Effector memory CD8-positive, alpha-beta T cell (primary cell): Measurements from ENCODE around the gene PSEN1.

Source experiments
- ATAC-seq: fragments of 150-1000 bp; cut with Tn5 transposase; replicated peaks from 2 replicates; pipeline ENCODE4 v1.10.0; 2021; ENCODE audit warnings: mild to moderate bottlenecking, moderate library complexity
- DNase-seq, 3 experiments: peaks; one replicate each; pipeline ENCODE4 v3.0.0; 2021
- H3K27ac Mint-ChIP-seq, 2 donors: one replicate each; pipeline ENCODE4 v1.8.0; 2022; ENCODE audit warnings: mild to moderate bottlenecking in 2 of 2, mixed read lengths in 2 of 2, moderate library complexity in 2 of 2
- H3K27me3 Mint-ChIP-seq, 2 donors: one replicate each; pipeline ENCODE4 v1.8.0; 2022; ENCODE audit warnings: mixed read lengths in 2 of 2
- H3K36me3 Mint-ChIP-seq: one replicate; pipeline ENCODE4 v1.8.0; 2022; ENCODE audit warnings: mild to moderate bottlenecking, moderate library complexity, mixed read lengths; ENCODE audit not compliant: insufficient read depth
- H3K4me1 Mint-ChIP-seq, 2 donors: one replicate each; pipeline ENCODE4 v1.8.0; 2022; ENCODE audit warnings: low read depth in 2 of 2, mixed read lengths in 2 of 2
- H3K4me3 Mint-ChIP-seq, 2 donors: one replicate each; pipeline ENCODE4 v1.8.0; 2022; ENCODE audit warnings: mild to moderate bottlenecking in 2 of 2, mixed read lengths in 2 of 2, moderate library complexity in 2 of 2
- H3K9me3 Mint-ChIP-seq, 2 donors: one replicate each; pipeline ENCODE4 v1.8.0; 2022; ENCODE audit warnings: mixed read lengths in 2 of 2

The PSEN1 gene

DNA sequence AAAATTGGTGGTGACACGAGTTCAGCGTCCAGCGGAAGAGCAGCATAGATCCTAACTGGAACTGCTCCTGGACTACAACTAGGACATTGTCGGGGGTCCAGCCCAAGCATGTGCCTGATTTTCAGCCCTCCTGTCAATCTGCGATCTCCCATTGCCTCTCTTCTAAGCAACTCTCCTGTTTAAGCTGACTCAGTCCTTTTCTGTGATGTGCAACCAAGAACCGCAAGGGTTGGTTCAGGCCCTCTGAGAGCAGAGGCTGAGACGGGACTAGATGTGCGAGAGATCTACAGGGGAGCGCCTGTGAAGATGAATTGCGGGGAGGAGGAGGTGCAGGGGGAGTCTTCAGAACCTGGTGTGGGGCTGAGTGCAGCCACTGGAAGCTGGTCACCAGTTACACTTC lies 97.3 kb downstream of the PSEN1 start:
- Mint-ChIP-seq H3K27ac (no peak overlapping the region), H3K4me1 (peaks cover 7 to 8% of the 10 kb centered on the region in 2 donors), H3K9me3 (no peaks in the 10 kb centered on the region), H3K36me3 (no peaks in the 10 kb centered on the region), H3K27me3 (peaks cover 45 to 60% of the 10 kb centered on the region in 2 donors), H3K4me3 (no peak overlapping the region)
- no peak for DNase-seq
- no peak for ATAC-seq

DNA sequence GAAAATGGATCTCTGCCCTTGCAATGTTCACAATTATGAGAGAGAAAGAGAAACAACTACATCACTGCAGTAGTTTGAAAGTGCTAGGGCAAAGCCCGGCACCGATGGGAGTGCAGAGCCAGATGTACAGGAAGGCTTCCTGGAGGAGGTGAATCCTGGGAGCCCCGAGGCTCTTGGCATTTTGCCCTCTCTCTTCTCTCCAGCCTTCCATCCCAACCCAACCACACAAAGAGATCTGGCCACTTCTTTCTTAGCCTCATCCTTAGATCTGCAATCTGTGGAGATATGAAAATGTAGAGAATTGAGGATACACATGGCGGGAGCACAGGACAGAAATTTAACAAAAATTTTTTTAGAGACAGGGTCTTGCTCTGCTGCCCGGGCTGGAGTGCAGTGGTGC lies 97.7 kb downstream of the PSEN1 start:
- Mint-ChIP-seq H3K9me3 (no peaks in the 10 kb centered on the region), H3K27me3 (peaks cover 49 to 65% of the 10 kb centered on the region in 2 donors), H3K36me3 (no peaks in the 10 kb centered on the region), H3K4me3 (no peak overlapping the region), H3K27ac (no peak overlapping the region), H3K4me1 (peaks cover 7 to 8% of the 10 kb centered on the region in 2 donors)
- no peak for ATAC-seq
- no peak for DNase-seq

DNA sequence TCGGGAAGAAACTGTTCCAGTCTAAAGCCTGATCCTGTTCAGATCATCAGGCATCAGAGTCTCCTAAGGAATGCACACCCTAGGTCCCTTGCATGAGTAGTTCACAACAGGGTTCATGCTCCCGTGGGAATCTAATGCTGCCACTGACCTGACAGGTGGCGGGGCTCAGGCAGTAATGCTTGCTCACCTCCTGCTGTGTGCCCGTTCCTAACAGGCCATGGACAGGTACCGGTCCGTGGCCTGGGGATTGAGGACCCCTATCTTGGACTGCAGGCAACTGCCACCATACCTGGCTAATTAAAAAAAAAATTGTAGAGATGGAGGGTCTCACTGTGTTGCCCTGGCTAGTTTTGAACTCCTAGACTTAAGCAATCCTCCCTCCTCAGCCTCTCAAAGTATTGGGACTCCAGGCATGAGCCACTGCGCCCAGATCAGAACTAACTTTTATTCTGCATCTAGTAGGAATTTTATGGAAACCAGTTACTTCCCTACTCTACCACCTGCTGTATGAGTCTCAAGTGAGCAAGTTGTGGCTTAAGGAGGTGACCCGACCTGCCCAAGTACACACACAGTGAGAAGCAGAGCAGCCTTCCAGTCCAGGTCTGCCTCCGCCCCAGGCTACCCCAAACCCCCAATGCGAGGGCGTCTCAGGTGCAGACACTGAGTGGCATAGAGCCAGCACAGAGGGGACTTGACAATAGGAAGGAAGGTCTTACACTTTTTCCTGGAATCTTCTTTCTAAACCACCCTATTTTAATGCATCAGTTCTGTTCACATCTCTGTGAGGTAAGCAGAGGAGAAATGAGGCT lies 98.5 kb downstream of the PSEN1 start:
- Mint-ChIP-seq H3K4me1 (peaks cover 7 to 8% of the 10 kb centered on the region in 2 donors), H3K9me3 (no peaks in the 10 kb centered on the region), H3K36me3 (no peaks in the 10 kb centered on the region), H3K27ac (no peak overlapping the region), H3K27me3 (peaks cover 56 to 72% of the 10 kb centered on the region in 2 donors), H3K4me3 (peak overlapping the region in 1 of 2 donors; percentile 33)
- DNase-seq, result no peak
- no peak for ATAC-seq

GRCh38 chr14:73235531-73236155 lies 99.3 kb downstream of the PSEN1 start:
- peaks cover 64 to 81% of the 10 kb centered on the region in 2 donors for H3K27me3 Mint-ChIP-seq
- peaks cover 7 to 8% of the 10 kb centered on the region in 2 donors for H3K4me1 Mint-ChIP-seq
- ATAC-seq, result no peak
- H3K4me3 Mint-ChIP-seq, result peak overlapping the region in 1 of 2 donors; percentile 53
- no peaks in the 10 kb centered on the region for H3K9me3 Mint-ChIP-seq
- DNase-seq, result no peak
- no peak overlapping the region for H3K27ac Mint-ChIP-seq
- no peaks in the 10 kb centered on the region for H3K36me3 Mint-ChIP-seq

DNA sequence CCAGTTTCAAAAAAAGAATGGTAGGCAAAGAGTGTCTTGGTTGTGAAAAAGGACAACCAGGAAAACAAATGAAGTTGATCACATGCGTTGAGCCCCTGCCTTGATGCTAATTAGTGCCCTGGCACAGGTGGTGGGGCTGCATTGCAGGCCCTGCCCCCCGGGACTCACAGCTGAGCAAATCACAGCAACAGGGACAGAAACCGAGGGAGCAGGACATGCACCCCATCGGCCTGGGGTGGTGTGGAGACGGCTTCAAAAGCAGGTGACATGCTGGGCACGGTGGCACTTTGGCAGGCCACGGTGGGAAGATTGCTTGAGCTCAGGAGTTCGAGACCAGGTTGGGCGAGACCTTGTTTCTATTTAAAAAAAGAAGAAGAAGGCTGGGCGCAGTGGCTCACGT lies 99.8 kb downstream of the PSEN1 start:
- Mint-ChIP-seq H3K27ac (no peak overlapping the region), H3K36me3 (peaks cover 2% of the 10 kb centered on the region), H3K9me3 (no peaks in the 10 kb centered on the region), H3K4me3 (peak overlapping the region in 1 of 2 donors; percentile 53), H3K4me1 (peaks cover 7 to 8% of the 10 kb centered on the region in 2 donors), H3K27me3 (peaks cover 69 to 86% of the 10 kb centered on the region in 2 donors)
- DNase-seq (no peak), ATAC-seq (no peak)

DNA sequence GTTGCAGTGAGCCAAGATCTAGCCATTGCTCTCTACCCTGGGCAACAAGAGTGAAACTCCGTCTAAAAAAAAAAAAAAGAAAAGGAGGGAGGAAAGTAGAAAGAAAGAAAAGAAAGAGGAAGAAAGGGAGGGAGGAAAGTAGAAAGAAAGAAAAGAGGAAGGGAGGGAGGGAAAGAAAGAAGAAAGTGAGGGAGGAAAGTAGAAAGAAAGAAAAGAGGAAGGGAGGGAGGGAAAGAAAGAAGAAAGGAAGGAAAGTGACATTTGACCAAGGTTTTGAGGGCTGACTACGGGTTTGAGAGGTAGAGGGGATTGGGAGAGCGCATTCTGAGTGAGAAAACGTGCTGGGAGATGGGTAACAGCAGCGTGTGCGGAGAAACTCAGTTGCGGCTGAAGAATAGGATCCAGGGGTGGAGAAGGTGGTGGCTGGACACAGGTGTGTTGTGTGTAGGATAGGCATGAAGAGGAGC lies 100.5 kb downstream of the PSEN1 start:
- Mint-ChIP-seq H3K27me3 (peaks cover 75 to 92% of the 10 kb centered on the region in 2 donors), H3K27ac (no peak overlapping the region), H3K9me3 (no peaks in the 10 kb centered on the region), H3K36me3 (peaks cover 3% of the 10 kb centered on the region), H3K4me3 (peak overlapping the region; percentile 52 to 53), H3K4me1 (peaks cover 7 to 8% of the 10 kb centered on the region in 2 donors)
- no peak for ATAC-seq
- no peak for DNase-seq

DNA sequence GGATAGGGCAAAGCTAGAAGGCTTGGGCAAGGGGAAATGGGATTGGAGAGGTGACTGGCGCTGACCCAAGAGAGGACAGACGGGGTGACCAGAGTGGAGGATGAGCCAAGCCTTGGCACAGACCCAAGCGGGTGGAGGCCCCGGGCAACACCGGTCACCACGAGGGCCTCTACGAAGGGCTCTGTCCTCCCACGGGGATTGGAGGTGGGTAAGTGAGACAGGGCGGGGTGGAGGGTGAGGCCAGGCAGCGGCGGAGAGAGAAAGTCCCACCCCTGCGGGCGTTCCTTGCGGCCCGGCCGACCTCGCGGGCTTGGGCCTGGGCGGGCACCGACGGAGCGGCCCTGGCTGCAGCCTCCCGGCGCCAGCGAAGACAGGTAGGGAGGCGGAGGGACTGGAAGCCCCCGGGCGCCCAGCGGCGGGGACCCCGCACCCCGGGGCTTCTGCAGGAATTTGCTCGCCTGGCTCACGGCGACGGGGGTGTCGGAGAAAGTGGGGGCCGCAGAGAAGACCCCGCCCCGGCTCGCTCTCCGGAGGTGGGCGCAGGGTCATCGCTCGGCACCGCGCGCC lies 101.0 kb downstream of the PSEN1 start, which contains the start of gene PAPLN:
TSS of gene PAPLN (plus strand) at position 288 of the 567 bp plus-strand sequence. CDS start 2,273 bp downstream, outside the sequence.
- no peaks in the 10 kb centered on the region for H3K9me3 Mint-ChIP-seq
- peaks cover 78 to 95% of the 10 kb centered on the region in 2 donors for H3K27me3 Mint-ChIP-seq
- H3K4me1 Mint-ChIP-seq, result peaks cover 7 to 8% of the 10 kb centered on the region in 2 donors
- peak within 1 kb of the TSS; percentile 52 to 53 for H3K4me3 Mint-ChIP-seq
- ATAC-seq (peak; percentile 32), DNase-seq (no peak)
- H3K27ac Mint-ChIP-seq, result no peak within 1 kb of the TSS
- peaks cover 3% of the 10 kb centered on the region for H3K36me3 Mint-ChIP-seq

- Mint-ChIP-seq H3K4me3 (peak overlapping the region; percentile 36 to 53), H3K4me1 (peaks cover 11 to 12% of the 10 kb centered on the region in 2 donors), H3K27me3 (peaks cover 83 to 95% of the 10 kb centered on the region in 2 donors), H3K9me3 (no peaks in the 10 kb centered on the region), H3K36me3 (peaks cover 3% of the 10 kb centered on the region), H3K27ac (no peak overlapping the region)
- no peak for ATAC-seq
- DNase-seq, result no peak
These were observed 101.6 kb downstream of the PSEN1 start for GRCh38 chr14:73237786-73238423.

- ATAC-seq (no peak), DNase-seq (no peak)
- Mint-ChIP-seq H3K4me1 (peaks cover 12% of the 10 kb centered on the region in 2 donors), H3K27ac (no peak overlapping the region), H3K36me3 (peaks cover 3% of the 10 kb centered on the region), H3K9me3 (no peaks in the 10 kb centered on the region), H3K4me3 (peak overlapping the region; percentile 15 to 36), H3K27me3 (peaks cover 82 to 95% of the 10 kb centered on the region in 2 donors)
These were observed 102.1 kb downstream of the PSEN1 start for GRCh38 chr14:73238424-73238852.

DNA sequence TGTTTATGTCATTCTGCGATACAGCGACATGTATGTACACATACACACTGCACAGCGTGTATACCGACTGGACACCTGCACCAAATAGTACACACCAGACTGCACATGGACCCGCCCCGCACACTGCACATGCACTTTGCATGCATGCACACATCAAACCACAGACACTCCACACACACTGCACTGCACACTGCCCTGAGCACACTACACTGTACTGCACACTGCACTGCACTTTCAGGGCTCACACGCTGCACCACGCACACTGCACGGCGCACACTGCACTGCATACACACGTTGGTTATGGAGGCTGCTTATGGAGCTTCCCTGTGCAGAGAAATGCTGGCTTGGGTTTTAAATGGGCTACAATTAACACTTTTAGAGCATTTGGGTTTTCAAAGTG lies 102.6 kb downstream of the PSEN1 start:
- Mint-ChIP-seq H3K4me3 (no peak overlapping the region), H3K4me1 (peaks cover 12% of the 10 kb centered on the region in 2 donors), H3K36me3 (peaks cover 3% of the 10 kb centered on the region), H3K27ac (no peak overlapping the region), H3K27me3 (peaks cover 77 to 95% of the 10 kb centered on the region in 2 donors), H3K9me3 (no peaks in the 10 kb centered on the region)
- no peak for DNase-seq
- ATAC-seq, result no peak

GRCh38 chr14:73239393-73240241 lies 103.3 kb downstream of the PSEN1 start:
- Mint-ChIP-seq H3K4me1 (peaks cover 12% of the 10 kb centered on the region in 2 donors), H3K27me3 (peaks cover 70 to 95% of the 10 kb centered on the region in 2 donors), H3K9me3 (no peaks in the 10 kb centered on the region), H3K36me3 (peaks cover 3% of the 10 kb centered on the region), H3K4me3 (no peak overlapping the region), H3K27ac (no peak overlapping the region)
- ATAC-seq (no peak), DNase-seq (no peak)

DNA sequence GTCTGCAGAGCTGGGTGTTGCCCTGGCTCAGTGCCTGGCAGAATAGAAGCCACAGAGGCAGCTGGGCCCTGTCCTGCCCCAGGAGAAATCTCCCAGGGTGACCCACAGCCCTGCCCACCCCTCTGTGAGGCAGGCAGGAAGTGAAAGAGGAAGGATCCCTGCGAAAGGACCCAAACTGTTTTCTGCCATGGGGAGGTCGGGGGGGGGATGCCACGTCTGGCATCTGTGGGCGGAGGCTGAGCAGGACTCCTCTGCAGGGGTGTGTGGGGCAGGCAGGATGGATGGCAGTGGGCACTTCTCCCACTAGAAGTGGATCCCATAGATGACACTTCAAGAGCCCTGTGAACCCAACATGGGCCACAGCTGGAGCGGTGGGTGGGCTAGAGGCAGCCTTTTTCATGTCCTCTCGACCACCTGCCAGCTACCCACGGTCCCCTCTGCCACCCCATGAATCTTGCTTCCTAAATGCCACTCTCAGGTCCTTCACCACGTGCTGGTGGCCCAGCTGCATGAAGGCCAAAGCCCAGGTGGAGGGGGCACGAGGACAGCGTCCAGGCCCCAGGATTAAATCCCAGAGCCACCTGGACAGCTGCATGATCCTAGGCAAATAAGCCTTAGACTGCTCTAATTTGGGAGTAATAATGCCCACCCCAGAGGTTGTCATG lies 104.6 kb downstream of the PSEN1 start:
- ATAC-seq (no peak), DNase-seq (no peak)
- Mint-ChIP-seq H3K27me3 (peaks cover 57 to 90% of the 10 kb centered on the region in 2 donors), H3K4me3 (no peak overlapping the region), H3K36me3 (peaks cover 3% of the 10 kb centered on the region), H3K9me3 (no peaks in the 10 kb centered on the region), H3K4me1 (peaks cover 12 to 17% of the 10 kb centered on the region in 2 donors), H3K27ac (no peak overlapping the region)
